Stimulated activated CD4-positive, alpha-beta T cell treated with anti-CD3 and anti-CD28 coated beads, Interleukin-4, amount 100 ng/mL, for 4 hours (primary cell): ENCODE results near the gene ADD2.

Experiments used
- DNase-seq, 2 experiments: peaks; one replicate each; pipeline ENCODE4 v3.0.0-alpha.2; 2020

ADD2 gene

GRCh38 chr2:70697603-70698383, 70.2 kb downstream of the ADD2 start:
- no peak for DNase-seq

GRCh38 chr2:70696142-70696541, 71.9 kb downstream of the ADD2 start:
- DNase-seq, result no peak

DNA sequence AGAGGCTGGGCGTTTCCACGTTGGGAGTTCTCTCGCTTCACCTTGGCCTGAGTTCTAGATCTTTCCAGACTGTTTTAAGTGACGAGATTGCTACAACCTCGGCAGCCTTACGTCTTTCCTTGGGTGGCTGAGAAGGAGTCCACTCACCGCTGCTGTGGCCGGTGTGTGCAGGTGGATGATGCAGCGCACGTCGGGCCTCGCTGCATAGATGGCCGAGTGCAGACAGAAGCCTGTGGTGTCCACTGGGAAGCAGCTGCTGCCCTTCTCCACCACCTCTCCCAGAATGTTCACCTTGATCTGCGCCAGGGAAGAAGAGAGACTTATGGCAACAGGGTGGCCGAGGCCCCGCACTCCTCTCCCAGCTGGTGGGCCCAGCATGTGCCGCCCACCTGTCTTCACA, 75.7 kb downstream of the ADD2 start:
- no peak for DNase-seq

DNA sequence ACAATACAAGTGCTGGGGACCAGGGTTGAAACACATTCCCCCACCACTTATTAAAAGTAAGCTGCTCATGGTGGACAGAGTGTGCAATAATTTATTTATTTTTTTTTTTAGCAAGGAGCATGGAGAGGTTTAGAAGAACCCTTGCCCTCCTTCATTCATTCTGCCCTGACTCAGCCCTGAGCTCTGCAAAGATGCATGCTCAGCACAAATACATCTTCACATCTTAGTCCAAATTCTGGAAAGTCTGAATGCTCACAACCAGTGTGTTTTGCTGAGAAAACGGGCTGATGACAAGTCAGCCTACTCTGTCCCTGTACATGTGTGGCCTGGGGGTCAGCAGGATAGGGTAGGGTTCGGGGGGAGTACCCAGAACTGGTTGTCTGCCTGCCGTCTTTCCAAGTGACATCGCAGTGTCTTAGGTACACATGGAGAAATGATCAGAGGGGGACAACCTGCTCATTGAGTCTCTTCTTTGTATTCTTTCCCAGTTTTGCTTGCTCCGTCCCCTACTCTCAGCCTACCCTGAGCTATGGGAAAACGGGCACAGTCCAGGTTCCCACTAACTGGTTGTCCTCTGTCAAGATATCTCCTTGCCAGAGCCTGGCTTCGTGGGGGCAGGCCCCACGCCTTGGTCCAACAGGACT, 76.4 kb downstream of the ADD2 start:
- DNase-seq, result no peak

GRCh38 chr2:70690846-70691245, 77.2 kb downstream of the ADD2 start:
- DNase-seq, result no peak

DNA sequence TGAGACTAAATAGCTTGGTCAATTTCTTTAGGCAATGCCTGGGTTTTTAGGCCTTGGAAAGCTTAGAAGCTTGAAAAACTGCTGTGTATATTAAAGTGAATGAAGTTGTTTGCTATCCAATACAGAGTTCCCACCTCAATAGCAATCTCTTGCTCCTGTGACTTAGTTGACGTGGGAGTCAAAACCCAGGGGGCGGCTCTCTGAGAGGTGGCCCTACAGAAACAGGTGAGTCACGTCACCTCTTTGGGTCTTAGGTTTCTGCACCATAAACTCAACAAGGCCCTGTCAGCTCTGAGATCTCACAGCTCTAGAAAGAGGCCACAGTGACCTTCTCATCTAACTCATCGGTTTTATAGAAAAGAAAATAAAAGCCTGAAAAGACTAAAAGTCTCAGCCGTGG, 79.6 kb downstream of the ADD2 start:
- DNase-seq, result no peak

DNA sequence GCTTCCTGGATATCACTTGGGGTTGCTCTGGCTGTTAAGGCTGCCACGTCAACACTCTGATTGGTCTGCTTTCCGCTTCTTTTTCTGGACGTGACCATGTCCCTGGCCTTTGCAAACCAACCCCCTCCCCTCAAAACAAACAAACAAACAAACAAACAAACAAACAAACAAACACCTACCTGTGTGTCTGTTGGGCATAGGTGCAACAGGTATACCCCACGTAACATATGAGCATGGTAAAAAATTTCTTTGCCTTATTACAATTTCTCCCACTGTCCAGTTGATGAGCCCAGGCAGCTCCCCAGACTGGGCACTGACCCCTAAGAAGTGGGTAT, 80.6 kb downstream of the ADD2 start:
- DNase-seq, result no peak

DNA sequence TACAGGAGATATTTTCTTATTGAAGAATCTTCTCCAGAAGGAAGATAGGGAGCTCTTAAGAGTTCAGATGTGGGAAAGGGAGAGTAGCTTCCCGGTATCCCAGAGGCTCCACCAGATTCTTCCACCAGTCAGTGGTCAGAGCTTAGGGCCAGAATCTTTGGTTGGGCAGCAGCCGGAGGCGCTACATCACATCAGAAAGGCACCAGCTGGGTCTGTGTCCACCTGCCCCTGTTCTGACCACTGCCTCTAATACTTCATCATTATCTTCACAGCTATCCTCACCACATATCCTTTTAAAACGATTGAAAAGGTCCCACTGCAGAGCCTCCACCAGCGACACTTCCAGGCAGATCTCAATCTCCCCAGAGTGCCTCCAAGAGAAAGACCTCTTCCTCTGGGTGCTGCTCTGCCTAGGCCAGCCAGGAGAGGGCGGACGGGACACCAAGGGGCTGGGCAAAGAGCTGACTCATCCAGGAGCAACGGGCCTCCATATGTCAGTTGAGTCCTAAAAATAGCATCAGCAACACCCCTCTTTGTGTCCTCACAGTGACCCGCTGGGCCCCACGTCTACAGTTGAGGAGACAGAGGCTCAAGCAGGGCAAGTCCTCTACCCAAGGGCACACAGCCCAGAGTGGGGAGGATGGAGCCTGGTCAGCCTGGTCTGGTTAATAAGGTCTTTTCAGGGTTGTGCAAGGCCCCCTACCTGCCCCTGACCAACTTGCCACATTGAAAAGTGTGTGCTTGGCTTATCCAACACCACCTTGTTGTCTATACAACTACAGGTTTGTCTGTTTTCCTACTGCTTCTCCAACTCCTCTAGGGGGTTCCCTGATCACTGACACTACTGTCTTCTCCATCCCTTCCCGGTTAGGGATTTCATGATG, 81.2 kb downstream of the ADD2 start:
- no peak for DNase-seq

DNA sequence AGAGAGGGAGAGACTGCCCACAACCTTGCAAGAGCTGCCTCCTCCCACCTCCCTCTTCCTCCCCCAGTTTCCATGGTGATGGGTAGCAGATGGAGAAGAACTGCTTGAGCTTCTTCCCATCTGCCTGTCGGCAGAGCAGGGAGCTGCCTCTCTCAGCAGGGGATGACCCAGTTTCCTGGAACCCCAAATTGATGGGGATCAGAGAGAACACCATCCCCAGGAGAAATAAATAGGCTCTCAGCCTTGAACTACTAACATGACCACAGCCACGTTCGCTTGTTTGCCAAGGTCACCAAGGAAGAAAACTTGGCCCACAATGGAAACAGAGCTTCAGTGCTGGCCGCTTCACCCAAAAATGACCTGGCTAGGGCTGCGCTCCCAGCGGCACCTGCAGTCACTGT, 82.2 kb downstream of the ADD2 start:
- no peak for DNase-seq

GRCh38 chr2:70684846-70685622, 83.0 kb downstream of the ADD2 start:
- DNase-seq, result no peak

DNA sequence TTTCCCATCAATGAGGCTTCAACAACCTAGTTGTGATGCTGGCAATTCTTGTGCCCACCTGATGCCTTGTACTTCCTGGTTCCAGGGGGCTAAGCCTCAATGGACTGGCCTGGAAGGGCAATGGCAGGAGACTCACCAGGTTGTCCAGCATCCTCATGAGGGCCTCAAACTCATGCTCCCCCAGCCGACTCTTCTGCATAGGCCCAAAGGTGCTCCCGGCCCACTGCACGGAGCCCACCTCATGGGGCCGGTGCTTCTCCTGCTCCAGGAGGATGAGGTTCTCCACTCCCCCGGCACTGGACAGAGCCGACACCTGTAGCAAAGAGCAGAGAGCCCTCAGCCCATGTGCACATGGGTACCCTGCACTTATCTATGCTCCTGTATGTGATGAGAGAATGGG, 84.5 kb downstream of the ADD2 start:
- no peak for DNase-seq

- DNase-seq, result no peak
Measured at GRCh38 chr2:70680735-70681134, 87.3 kb downstream of the ADD2 start.

DNA sequence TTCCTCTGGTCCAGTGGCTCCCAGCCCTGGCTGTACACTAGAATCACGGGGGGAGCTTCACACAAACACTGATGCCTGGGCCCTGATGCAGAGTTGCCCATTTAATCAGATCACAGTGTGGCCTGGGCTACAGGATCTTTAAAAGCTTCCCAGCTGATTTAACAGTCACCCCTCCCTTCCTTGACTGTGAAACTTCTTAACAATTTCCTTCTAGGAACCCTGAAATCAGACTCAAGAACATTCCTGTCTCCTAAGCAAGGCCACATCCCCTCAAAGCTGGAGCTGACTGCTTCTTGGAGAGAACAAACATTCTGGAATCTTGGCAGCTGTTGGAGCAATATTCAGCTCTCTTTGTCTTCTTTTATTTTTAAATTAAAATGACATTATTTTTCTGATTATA, 88.7 kb downstream of the ADD2 start:
- DNase-seq, result no peak

DNA sequence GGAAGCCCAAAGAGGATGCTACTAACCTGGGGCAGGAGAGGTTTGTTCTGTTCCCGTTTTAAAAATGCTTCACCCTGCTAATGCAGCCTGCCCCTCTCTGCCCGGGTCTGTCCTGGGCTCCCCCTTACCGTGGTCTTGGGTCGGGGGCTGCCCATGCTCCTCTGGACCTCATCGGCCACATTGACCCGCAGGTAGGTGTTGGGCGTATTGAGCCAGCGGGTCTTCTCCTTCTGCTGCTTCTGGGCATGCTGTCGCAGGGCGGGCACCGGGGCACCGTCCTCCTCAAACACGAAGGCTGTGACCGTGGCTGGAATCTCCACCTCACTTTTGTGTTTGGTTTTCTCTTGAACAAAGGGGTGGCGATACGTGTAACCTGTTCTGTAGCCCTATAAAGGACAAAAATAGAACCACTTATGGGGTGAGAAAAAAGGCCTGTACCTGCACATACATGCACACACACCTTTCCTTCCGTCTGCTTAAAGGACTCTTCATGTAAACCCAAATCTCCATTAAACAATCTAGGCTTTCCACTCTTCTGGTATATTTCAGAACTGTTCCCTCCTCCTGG, 89.3 kb downstream of the ADD2 start:
- no peak for DNase-seq

DNA sequence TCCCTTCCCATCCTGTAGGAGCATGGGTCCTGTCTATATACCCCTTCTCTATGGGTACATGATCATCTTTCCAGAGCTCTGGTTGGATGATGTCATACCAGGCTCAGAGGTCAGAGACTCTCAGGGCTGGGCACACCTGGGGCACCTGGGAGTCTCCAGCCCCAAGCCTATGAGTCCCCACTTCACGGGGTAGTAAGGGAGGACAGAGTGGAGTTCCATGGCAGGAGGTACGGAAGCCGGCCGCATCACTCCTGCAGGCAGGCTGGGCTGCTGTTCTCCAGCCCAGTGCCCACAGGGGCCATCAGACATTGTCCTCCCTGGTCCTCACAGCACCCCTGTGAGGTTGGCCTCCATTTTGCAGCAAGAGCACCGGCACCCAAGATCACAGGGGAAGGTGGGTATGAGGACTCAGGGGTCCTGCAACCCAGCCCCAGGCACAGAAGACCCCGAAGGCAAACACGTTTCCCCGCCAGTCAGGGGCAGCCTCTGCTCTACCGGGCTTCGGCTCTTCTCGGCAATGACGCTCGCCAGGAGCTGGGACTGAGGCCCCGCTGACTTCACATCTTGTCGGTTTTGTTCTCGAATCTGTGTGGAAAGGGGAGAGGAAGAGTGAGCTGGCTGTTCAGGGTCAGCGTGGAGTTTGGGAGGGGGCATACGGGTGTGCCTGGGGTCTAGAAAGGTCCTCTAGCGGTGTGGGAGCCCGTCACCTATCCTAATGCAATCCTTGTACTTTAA, 91.5 kb downstream of the ADD2 start:
- no peak for DNase-seq

DNA sequence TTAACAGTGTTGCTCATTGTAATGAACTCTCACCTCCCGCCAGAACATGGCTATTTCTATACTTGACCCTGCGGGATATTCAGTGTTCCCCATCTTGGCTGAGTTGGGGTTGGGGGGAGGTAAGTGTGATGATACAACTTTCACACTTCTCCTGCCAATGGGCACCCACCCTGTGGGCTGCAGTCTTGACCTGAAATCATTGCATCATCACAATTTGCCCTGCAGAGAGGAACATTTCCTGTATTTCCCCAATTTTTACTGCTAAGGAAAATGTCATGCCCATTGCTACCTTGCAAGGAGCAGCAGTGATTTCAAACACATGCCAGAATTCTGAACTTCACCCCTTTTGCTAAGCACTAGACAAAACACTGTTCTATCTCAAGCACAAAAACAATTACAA, 92.1 kb downstream of the ADD2 start:
- no peak for DNase-seq

DNA sequence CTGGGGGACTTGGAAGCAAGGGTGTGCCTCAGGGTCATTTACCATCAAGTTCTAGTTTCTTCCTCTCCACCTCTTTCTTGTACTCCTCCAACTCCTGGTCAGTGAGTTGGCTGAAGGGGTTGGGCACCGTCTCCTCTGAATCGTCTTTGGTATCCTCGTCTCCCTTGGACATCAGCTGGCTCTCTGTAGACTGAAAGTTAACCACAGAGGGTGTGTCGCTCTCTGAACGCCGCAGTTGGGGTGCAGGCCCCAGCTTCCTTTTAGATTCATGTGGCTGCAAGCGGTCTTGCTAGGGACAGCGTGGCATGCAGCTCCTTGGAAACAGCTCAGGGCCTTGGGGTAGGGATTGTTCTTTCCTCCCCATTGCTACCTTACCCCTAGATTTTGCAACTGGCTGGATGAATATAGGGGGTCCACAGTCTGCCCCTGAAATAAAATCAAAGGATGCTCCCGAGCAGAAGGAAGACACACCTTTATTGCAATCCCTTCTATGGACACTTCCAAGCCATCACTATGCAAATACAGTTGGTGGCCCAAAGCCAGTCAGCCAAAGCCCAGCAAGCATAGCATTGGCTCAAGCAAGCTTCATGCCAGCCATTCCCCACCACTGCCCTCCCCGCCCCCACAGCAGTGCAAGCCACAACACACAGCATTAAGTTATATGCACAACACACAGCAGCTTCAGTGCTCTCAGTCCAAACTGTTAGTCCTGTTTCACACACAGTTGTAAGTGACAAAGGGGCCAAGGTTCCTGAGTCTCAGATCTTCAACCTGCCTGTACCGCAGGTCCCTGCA, 93.2 kb downstream of the ADD2 start:
- no peak for DNase-seq

DNA sequence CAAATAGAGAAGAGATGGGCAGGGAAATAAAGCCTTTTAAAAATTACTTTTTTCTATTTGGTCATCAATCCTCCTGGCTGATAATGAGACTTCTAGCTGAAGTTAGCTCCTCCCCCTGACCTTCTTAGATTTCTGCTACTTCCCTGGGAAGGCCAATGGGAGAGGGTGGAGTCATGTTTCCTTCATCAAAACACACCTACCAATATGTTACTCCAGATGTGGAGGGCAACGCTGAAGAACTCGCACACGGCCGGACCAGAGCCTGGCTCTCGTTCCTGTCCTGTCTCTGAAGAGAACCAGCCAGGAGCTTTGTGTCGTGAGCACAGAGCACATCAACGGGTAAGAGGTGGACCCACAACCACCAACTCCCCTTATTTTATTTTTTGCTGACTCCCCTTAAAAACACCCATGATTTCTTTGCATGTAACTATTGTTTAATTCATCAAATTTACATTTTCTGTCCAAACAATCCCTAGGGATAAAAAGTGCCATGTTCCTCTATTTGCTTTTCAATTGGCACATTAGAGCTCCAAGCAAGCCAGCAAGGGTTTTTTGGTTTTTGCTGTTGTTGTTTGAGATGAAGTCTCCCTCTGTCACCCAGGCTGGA, 94.9 kb downstream of the ADD2 start:
- no peak for DNase-seq

GRCh38 chr2:70671092-70671675, 96.8 kb downstream of the ADD2 start:
- no peak for DNase-seq

DNA sequence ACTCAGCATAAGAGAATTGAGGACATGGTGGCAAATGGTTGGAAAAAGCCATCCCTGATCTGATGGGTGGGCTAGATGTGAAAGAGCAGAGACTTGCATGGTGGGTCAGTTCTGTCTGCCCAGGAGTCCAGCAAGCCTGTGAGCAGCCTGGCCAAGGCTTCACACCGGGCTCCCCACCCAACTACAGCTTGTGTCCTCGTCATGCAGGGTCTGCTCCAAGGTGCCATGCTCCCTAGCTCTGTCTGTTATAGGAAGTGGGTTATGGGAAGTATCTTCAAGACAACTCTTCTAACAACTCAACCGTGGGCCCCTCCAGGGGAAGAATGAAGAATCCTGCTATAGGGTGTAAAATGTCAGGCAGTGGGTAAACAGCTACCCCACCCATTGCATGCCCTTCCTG, 97.4 kb downstream of the ADD2 start:
- DNase-seq, result no peak
